Ascending aorta (tissue), 2 donors: Measurements from ENCODE around the gene GNG13. TPM values are rescaled to one million over a fixed set of nuclear protein-coding genes. Genes with fewer than 3 reads are reported as not detected.
"Not testable (repeated sequence)": the region's sequence is repeated elsewhere in the genome, so short reads cannot be mapped to it uniquely, and the experiment has no call there.

Source experiments
- DNase-seq, 2 donors: peaks; one replicate each; pipeline ENCODE4 v3.0.0-alpha.2; 2019; ENCODE audit warnings: low spot score in 2 of 2
- H3K27ac ChIP-seq, 2 donors: fragments of 200-600 bp; sonication (generic); one replicate each; pipeline ENCODE4 v1.5.1; 2016 to 2017; ENCODE audit warnings: mild to moderate bottlenecking in 1 of 2
- H3K27me3 ChIP-seq: fragments of 200-600 bp; sonication (generic); one replicate; pipeline ENCODE4 v1.5.1; 2017
- H3K36me3 ChIP-seq, 2 donors: fragments of 200-600 bp; sonication (generic); one replicate each; pipeline ENCODE4 v1.5.1; 2016
- H3K4me1 ChIP-seq, 2 donors: fragments of 200-600 bp; sonication (generic); one replicate each; pipeline ENCODE4 v1.5.1; 2016 to 2017; ENCODE audit warnings: mild to moderate bottlenecking in 1 of 2
- H3K4me3 ChIP-seq, 2 donors: fragments of 200-600 bp; sonication (generic); one replicate each; pipeline ENCODE4 v1.5.1; 2016 to 2017; ENCODE audit warnings: mild to moderate bottlenecking in 1 of 2
- H3K9me3 ChIP-seq, 2 donors: fragments of 200-600 bp; sonication (generic); one replicate each; pipeline ENCODE4 v1.5.1; 2016
- intact Hi-C: fragments of 100-400 bp; cut with DNase I; formaldehyde crosslinking; loops from one replicate; pipeline ENCODE4 v1.15.1; 2023
- total RNA-seq: library from RNA; depleted of rRNA; stranded (reverse); fragments of >200 nt; gene quantifications from one replicate; pipeline ENCODE4 v1.1.0, GENCODE V29; 2016
- TF ChIP-seq, protein P1 (sequence below), 3 experiments: fragments of 200-600 bp in 2 of 3; fragments of 450-650 bp in 1 of 3; sonication (generic) in 2 of 3; IDR thresholded peaks; one replicate each; pipeline ENCODE4 v1.5.1; 2016 to 2019; ENCODE audit warnings: antibody characterized with exemption in 3 of 3, mild to moderate bottlenecking in 1 of 3, moderate library complexity in 1 of 3

The GNG13 gene
- total RNA-seq, 1 donor from 2014 or later, result not detected

DNA sequence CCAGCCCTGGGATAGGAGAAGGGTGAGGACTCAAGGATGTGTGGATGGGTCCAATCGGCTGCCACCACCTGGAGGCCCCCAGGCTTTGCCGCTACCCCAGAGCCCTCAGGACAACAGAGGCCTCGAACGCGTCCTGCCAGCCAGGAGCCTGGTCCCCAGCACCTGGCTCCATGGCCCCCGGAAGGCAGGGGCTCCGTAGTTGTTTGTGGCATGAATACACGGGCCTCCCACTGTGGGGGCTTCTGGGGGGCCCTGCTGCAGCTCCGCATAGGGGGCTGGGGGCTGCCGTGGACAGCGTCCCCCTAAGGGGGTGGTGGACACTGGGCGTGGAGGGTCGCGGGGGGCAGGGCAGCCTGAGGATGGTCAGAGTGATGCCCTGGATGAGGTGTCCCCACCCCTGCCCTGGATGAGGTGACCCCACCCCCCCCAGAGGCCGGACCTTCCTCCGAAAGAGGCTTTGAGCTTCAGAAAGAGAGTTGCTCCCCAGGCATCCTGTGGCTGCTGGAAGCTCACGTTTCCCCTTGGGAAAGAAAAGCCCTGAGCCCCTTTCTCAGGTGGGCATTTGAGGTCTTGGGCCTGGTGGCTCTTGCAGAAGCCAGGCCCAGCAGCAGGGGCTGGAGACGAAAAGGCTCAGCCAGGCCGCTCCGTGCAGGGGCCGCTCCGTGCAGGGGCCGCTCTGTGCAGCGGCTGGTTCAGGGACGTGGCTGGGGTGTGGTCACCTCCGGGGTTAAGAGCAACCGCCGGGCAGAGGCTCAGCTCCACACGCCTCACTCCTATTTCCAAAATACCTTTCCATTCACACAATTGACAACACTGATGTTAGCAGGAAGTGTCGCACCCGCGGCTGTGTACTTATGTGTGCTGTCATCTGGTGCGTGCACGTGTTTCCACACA, 40.3 kb upstream of the GNG13 start:
- Histone ChIP-seq H3K27ac (no peak overlapping the region), H3K9me3 (peaks cover 0 to 20% of the 10 kb centered on the region in 2 donors), H3K4me3 (no peak overlapping the region), H3K36me3 (no peaks in the 10 kb centered on the region), H3K27me3 (no peaks in the 10 kb centered on the region), H3K4me1 (no peaks in the 10 kb centered on the region)
- TF ChIP-seq, protein P1, sequence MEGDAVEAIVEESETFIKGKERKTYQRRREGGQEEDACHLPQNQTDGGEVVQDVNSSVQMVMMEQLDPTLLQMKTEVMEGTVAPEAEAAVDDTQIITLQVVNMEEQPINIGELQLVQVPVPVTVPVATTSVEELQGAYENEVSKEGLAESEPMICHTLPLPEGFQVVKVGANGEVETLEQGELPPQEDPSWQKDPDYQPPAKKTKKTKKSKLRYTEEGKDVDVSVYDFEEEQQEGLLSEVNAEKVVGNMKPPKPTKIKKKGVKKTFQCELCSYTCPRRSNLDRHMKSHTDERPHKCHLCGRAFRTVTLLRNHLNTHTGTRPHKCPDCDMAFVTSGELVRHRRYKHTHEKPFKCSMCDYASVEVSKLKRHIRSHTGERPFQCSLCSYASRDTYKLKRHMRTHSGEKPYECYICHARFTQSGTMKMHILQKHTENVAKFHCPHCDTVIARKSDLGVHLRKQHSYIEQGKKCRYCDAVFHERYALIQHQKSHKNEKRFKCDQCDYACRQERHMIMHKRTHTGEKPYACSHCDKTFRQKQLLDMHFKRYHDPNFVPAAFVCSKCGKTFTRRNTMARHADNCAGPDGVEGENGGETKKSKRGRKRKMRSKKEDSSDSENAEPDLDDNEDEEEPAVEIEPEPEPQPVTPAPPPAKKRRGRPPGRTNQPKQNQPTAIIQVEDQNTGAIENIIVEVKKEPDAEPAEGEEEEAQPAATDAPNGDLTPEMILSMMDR (IDR thresholded peaks at IDR 0.05), result no peak
- intact Hi-C loops, result no loop called here
- DNase-seq, result no peak

DNA sequence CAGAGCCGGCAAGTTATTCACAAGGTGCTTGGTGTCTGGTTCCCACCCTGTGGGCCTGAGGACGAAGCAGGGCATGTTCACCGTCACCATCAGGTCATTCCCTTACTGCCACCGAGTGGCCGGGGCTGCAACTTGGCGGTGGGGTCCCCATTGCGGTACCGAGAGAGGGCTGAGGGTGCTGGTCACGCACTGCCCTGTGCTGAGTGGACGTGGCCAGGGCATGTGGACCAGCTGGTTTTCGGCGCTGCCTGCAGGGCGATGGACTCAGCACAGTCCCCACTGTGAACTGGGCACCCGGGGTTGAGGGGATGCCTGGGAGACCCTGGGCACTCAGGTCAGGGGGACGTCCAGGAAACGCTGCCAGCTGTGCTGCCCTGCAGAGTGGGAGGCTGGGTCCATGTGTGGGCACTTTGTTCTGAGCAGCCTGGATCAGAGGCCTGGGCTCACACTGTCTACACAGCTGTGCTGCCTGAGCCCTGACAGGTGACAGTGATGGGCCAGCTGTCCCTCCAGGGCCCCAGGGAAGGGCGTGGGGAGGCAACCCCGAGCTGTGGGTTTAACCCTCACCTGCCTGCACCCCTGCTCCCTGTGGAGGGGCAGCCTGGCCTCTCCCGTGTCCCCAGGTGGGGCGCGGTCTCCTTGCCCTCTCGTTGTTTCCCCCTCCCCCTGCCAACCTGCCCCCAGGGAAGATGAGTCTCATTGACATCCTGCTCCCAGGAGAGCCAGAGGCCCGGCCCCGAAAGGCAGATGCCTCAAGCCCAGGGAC, 39.3 kb upstream of the GNG13 start:
- intact Hi-C loops, result no loop called here
- TF ChIP-seq, protein P1 (IDR thresholded peaks at IDR 0.05), result no peak
- peaks cover 4 to 20% of the 10 kb centered on the region in 2 donors for H3K9me3 ChIP-seq
- no peak overlapping the region for H3K27ac ChIP-seq
- no peaks in the 10 kb centered on the region for H3K4me1 ChIP-seq
- no peaks in the 10 kb centered on the region for H3K36me3 ChIP-seq
- no peak overlapping the region for H3K4me3 ChIP-seq
- DNase-seq, result no peak
- no peaks in the 10 kb centered on the region for H3K27me3 ChIP-seq

DNA sequence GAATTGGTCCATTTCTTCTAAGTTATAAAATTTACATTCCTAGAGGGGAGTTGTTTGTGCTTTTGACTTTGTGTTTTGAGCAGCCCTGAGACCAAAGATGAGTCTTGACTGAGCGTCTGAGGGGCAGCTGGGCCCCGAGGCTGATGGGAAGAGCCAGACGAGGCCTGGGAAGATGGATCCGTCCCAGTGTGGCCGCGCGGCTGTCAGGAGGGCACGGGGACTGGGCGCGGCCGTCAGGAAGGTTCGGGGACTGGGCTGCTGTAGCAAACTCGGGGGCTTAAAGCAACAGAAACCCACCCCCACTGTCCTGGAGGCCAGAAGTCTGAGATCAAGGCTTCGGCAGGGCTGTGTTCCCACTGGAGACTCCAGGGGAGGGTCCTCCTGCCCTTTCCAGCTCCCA, 38.2 kb upstream of the GNG13 start:
- Histone ChIP-seq H3K27me3 (no peaks in the 10 kb centered on the region), H3K27ac (no peak overlapping the region)
- TF ChIP-seq, protein P1 (IDR thresholded peaks at IDR 0.05), result no peak

DNA sequence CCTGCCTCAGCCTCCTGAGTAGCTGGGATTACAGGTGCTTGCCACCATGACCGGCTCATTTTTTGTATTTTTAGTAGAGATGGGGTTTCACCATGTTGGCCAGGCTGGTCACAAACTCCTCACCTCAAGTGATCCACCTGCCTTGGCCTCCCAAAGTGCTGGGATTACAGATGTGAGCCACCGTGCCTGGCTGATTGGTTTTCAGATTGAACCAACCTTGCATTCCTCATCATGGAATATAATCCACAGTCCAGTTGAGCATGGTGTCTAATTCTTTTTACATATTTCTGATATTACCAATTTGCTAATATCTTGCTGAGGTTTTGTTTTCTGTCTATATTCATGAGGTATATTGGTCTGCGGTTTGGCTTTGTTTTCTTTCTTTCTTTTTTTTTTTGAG, 36.3 kb upstream of the GNG13 start:
- H3K36me3 ChIP-seq, H3K4me1 ChIP-seq, H3K27ac ChIP-seq, DNase-seq, intact Hi-C loops, H3K4me3 ChIP-seq, H3K27me3 ChIP-seq: not testable (repeated sequence)
- H3K9me3 ChIP-seq, result peaks cover 4 to 23% of the 10 kb centered on the region in 2 donors

More for the DNA sequence above, 38.2 kb upstream of the GNG13 start:
- intact Hi-C loops, result no loop called here
- H3K36me3 ChIP-seq, result no peaks in the 10 kb centered on the region
- DNase-seq, result no peak
- H3K4me1 ChIP-seq, result no peaks in the 10 kb centered on the region
- H3K4me3 ChIP-seq, result no peak overlapping the region
- peaks cover 4 to 23% of the 10 kb centered on the region in 2 donors for H3K9me3 ChIP-seq

DNA sequence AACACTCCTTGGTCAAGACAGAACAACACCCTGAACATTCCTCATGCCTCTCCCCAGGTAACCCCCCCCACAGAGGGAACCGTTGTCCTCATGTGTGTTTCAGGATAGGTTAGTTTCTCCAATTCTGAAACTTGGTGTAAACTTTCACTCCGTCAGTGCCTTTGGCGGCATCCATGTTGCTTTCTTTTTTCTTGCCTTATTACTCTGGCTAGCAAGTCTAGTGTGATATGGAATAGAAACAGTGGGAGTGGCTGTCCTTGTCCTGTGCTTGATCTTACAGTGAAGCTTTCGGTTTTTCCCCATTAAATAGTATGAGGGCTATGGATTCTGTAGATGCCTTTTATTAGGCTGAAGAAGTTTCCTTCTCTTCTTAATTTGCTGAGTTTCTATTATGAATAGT, 35.7 kb upstream of the GNG13 start:
- peaks cover 4 to 23% of the 10 kb centered on the region in 2 donors for H3K9me3 ChIP-seq
- intact Hi-C loops, result no loop called here
- no peaks in the 10 kb centered on the region for H3K36me3 ChIP-seq

More for the DNA sequence above, 35.7 kb upstream of the GNG13 start:
- no peak overlapping the region for H3K27ac ChIP-seq
- no peaks in the 10 kb centered on the region for H3K4me1 ChIP-seq
- DNase-seq, result no peak
- H3K4me3 ChIP-seq, result no peak overlapping the region
- TF ChIP-seq, protein P1 (IDR thresholded peaks at IDR 0.05), result no peak
- no peaks in the 10 kb centered on the region for H3K27me3 ChIP-seq
